Tibial nerve (tissue), 4 donors: ENCODE results near the gene PCDH9.

ENCODE experiments used
- CTCF ChIP-seq, 5 experiments: fragments of 200-600 bp in 3 of 5; fragments of 450-650 bp in 2 of 5; sonication (generic) in 3 of 5; IDR thresholded peaks; one replicate each; pipeline ENCODE4 v1.5.1; 2016 to 2019; ENCODE audit warnings: antibody characterized with exemption in 5 of 5, mild to moderate bottlenecking in 3 of 5, moderate library complexity in 2 of 5
- EP300 ChIP-seq, 2 donors: sonication (generic); formaldehyde crosslinking; IDR thresholded peaks; one replicate each; pipeline ENCODE4 v1.6.1; 2017; ENCODE audit warnings: antibody characterized with exemption in 2 of 2, mild to moderate bottlenecking in 1 of 2
- POLR2A ChIP-seq, 2 donors: fragments of 450-650 bp; IDR thresholded peaks; one replicate each; pipeline ENCODE4 v1.6.1; 2017; ENCODE audit warnings: antibody characterized with exemption in 2 of 2, mild to moderate bottlenecking in 2 of 2, moderate library complexity in 2 of 2

DNA sequence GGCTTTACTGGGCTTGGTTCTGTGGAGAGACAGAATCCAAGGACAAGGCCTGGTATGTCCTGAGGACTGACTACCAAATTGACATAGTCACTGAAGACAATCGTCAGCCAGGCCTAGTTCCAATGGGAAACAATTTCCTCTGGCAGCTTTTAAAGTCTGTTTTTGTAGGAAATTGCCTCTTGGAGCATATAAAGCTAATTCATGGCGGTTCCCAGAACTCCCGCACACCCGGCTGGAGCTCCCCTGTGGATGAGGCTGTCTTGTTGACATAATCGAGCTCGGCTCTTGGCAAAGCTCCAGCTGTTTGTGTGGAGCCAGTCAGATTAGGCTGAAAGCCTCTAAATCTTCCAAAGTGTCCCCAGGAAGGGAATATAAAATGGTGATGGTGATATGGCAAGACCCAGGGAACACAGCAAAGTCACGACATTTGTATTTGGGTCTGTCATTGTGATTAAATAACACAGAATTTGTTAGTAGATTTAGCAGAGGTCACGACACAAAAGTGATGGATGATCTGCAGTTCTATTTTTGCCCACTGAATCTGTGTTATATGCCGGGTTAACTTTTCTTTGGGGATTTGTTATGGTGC is 395.0 kb downstream of the PCDH9 start:
- TF ChIP-seq CTCF (IDR thresholded peaks at IDR 0.05) (no peak), EP300 (IDR thresholded peaks at IDR 0.05) (no peak), POLR2A (IDR thresholded peaks at IDR 0.05) (no peak)
